NT2/D1 (cell line): ENCODE results near the gene GAB4.
"Not testable (repeated sequence)": the region's sequence is repeated elsewhere in the genome, so short reads cannot be mapped to it uniquely, and the experiment has no call there.

Experiments used
- YY1 ChIP-seq: IDR thresholded peaks from 2 replicates; pipeline ENCODE4 v1.6.1; 2011; ENCODE audit not compliant: insufficient read length, insufficient read depth
- ZNF274 ChIP-seq: IDR thresholded peaks from 2 replicates; pipeline ENCODE4 v1.6.1; 2011; ENCODE audit warnings: mild to moderate bottlenecking, low read depth, low read length

GRCh38 chr22:16937209-16937608, 70.8 kb downstream of the GAB4 start:
- not testable (repeated sequence) for TF ChIP-seq YY1, ZNF274
